HFFc6 (cell line): ENCODE data around the gene CFAP77. TPM values are rescaled to one million over a fixed set of nuclear protein-coding genes. Genes with fewer than 3 reads are reported as not detected.

Experiments used
- DNase-seq: peaks from one replicate; pipeline ENCODE4 v3.0.0-alpha.2; 2018
- H3K27ac Mint-ChIP-seq: 2 replicates; pipeline ENCODE4 v1.8.0; 2020; ENCODE audit warnings: mild to moderate bottlenecking, mixed read lengths
- H3K27me3 Mint-ChIP-seq: 2 replicates; pipeline ENCODE4 v1.8.0; 2021; ENCODE audit warnings: mild to moderate bottlenecking, moderate library complexity, mixed read lengths; ENCODE audit not compliant: insufficient read depth
- H3K36me3 Mint-ChIP-seq: 2 replicates; pipeline ENCODE4 v1.8.0; 2021; ENCODE audit warnings: low read depth, mixed read lengths
- H3K4me1 Mint-ChIP-seq: 2 replicates; pipeline ENCODE4 v1.8.0; 2020; ENCODE audit warnings: low read depth, mixed read lengths
- H3K4me3 Mint-ChIP-seq: 2 replicates; pipeline ENCODE4 v1.8.0; 2020; ENCODE audit warnings: mild to moderate bottlenecking, moderate library complexity, mixed read lengths
- H3K9me3 Mint-ChIP-seq: 2 replicates; pipeline ENCODE4 v1.8.0; 2020; ENCODE audit warnings: mild to moderate bottlenecking, mixed read lengths
- CTCF ChIP-seq: fragments of 200-600 bp; sonication (generic); IDR thresholded peaks from 2 replicates; pipeline ENCODE4 v1.5.0; 2021; ENCODE audit warnings: antibody characterized with exemption, mild to moderate bottlenecking
- total RNA-seq, 6 experiments: library from RNA; stranded (reverse); fragmentation: NEBNext Ultra II Directional; extraction: Animal tissue kit (Norgen Biotek cat#: 25700); gene quantifications; 2 replicates in 1 of 6; 3 replicates in 5 of 6; pipeline ENCODE4 v1.2.3, GENCODE V29; 2021

The CFAP77 gene
- total RNA-seq, 6 experiments from 2014 or later: not detected

- no peak for DNase-seq
- Mint-ChIP-seq H3K4me3 (no peak overlapping the region), H3K36me3 (peaks cover 9% of the 10 kb centered on the region), H3K27ac (no peak overlapping the region), H3K9me3 (no peaks in the 10 kb centered on the region), H3K27me3 (peaks cover 46% of the 10 kb centered on the region), H3K4me1 (no peaks in the 10 kb centered on the region)
- no peak for TF ChIP-seq CTCF
Measured at GRCh38 chr9:132465131-132465635, 55.2 kb downstream of the CFAP77 start.

DNA sequence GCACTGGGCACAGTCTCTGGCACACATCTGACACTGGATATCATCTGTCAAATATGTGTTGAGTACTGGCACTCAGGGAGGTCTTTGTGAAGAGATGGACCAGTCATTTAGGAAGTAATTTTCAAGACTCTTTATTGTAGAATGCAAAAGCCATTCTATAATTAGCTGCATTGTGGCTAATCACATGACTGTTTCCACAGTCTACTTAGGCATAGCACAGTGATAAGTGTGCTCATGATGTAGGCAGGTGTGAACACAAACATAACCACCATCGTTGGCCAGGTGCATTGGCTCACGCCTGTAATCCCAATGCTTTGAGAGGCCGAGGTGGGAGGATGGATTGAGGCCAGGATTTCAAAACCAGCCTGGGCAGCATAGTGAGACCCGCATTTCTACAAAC is 62.2 kb downstream of the CFAP77 start:
- Mint-ChIP-seq H3K27me3 (peaks cover 54% of the 10 kb centered on the region), H3K4me3 (no peak overlapping the region), H3K27ac (no peak overlapping the region), H3K36me3 (peaks cover 7% of the 10 kb centered on the region), H3K9me3 (no peaks in the 10 kb centered on the region), H3K4me1 (no peaks in the 10 kb centered on the region)
- DNase-seq: no peak
- TF ChIP-seq CTCF: no peak

GRCh38 chr9:132472599-132472998 is 62.6 kb downstream of the CFAP77 start:
- Mint-ChIP-seq H3K36me3 (peaks cover 4% of the 10 kb centered on the region; the same call in 1 of the 2 replicates), H3K4me1 (no peaks in the 10 kb centered on the region), H3K27ac (no peak overlapping the region), H3K4me3 (no peak overlapping the region), H3K27me3 (peaks cover 54% of the 10 kb centered on the region), H3K9me3 (no peaks in the 10 kb centered on the region)
- TF ChIP-seq CTCF: no peak
- no peak for DNase-seq

DNA sequence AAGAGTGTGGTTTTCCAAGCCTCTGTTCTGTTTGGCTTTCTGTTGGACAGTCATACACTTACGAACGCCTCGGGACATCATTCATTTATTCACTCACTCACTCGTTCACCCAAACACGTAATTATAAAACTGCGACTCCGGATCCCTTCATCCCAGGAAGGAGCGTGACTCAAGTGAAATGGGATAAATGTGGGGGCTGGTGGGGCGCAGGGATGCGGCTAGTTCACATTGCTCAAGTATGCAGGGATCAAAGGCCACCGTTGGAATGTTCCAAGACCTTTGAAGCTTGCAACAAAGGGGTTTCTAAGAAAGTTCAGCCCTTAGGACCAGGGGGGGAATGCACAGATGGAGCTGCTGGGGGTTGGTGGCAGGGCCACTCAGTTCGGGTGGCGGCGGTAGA is 64.2 kb downstream of the CFAP77 start:
- TF ChIP-seq CTCF: no peak
- H3K4me3 Mint-ChIP-seq: no peak overlapping the region
- H3K27ac Mint-ChIP-seq: no peak overlapping the region
- H3K9me3 Mint-ChIP-seq: no peaks in the 10 kb centered on the region
- H3K36me3 Mint-ChIP-seq: no peaks in the 10 kb centered on the region
- peaks cover 54% of the 10 kb centered on the region for H3K27me3 Mint-ChIP-seq
- DNase-seq: no peak
- no peaks in the 10 kb centered on the region for H3K4me1 Mint-ChIP-seq

DNA sequence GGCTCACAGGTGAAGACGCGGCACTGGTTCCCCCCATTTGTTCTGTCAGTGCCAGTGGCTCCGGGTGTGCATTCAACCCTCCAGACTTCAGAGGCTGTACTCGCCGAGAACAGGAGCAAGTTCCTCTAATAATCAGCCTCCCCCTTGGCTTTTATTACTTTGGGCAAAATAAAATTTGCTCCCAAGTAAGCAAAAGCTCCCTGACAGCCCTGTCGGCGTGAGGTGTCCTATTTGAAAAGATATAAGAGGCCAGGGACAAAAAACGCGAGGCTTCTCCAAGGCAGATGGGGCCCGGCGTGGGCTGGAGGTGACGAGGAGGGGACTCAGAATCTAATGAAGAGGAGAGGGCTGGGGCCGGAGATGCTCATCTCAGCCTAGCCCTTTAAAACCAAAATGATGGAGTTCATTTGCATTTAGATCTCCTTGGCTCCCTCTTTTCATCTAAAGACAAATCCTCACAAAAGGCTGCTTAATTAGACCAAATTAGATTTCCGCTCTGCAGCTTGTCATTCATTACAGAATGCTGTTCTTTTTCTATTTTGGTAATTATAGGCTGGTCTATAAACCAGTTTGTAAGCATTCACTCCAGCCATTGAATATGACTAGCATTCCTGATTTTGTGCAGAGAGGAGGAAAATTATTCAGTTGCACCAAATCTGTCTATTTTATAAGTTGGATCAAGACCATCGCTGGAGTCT is 68.5 kb downstream of the CFAP77 start:
- Mint-ChIP-seq H3K4me3 (no peak overlapping the region), H3K4me1 (no peaks in the 10 kb centered on the region), H3K27ac (no peak overlapping the region), H3K36me3 (no peaks in the 10 kb centered on the region), H3K27me3 (peaks cover 60% of the 10 kb centered on the region), H3K9me3 (no peaks in the 10 kb centered on the region)
- TF ChIP-seq CTCF: no peak
- DNase-seq: no peak
